ENCODE results near the gene RHEX. TPM values are rescaled to one million over a fixed set of nuclear protein-coding genes. Genes with fewer than 3 reads are reported as not detected.
"Not testable (repeated sequence)": the region's sequence is repeated elsewhere in the genome, so short reads cannot be mapped to it uniquely, and the experiment has no call there.

Gene RHEX
- total RNA-seq, 4 donors from 2014 or later = 0.45 to 11.2 (median 7.7) TPM

DNA sequence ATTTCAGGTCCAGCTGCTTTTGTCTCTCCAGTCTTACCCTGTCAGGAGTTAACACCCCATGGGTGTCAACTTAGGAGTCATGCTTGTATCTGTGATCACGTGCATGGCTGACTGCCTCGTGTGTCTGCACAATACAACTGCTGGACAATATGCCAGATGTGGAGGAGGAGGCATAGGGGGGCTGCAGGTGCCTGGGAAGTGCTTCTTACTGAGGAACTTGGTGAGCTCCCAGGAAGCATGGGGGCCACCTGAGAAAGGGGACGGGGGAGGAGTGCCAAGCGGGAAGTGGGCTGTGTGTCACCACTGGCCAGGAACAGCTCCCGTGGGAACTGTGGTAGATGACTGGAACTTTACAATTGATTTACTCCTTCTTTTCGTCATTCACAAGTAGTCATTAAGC lies 9.5 kb downstream of the RHEX start:
- intact Hi-C loops (cut with DNase I) = no loop called here
- no peak overlapping the region for H3K4me3 ChIP-seq
- no peak for DNase-seq (ENCODE audit: extremely low spot score)
- TF ChIP-seq POLR2A (IDR thresholded peaks at IDR 0.05; ENCODE audit: low read depth) (no peak), POLR2AphosphoS5 (IDR thresholded peaks at IDR 0.05) (no peak), EP300 (IDR thresholded peaks at IDR 0.05) (no peak)
- TF ChIP-seq, protein P1, sequence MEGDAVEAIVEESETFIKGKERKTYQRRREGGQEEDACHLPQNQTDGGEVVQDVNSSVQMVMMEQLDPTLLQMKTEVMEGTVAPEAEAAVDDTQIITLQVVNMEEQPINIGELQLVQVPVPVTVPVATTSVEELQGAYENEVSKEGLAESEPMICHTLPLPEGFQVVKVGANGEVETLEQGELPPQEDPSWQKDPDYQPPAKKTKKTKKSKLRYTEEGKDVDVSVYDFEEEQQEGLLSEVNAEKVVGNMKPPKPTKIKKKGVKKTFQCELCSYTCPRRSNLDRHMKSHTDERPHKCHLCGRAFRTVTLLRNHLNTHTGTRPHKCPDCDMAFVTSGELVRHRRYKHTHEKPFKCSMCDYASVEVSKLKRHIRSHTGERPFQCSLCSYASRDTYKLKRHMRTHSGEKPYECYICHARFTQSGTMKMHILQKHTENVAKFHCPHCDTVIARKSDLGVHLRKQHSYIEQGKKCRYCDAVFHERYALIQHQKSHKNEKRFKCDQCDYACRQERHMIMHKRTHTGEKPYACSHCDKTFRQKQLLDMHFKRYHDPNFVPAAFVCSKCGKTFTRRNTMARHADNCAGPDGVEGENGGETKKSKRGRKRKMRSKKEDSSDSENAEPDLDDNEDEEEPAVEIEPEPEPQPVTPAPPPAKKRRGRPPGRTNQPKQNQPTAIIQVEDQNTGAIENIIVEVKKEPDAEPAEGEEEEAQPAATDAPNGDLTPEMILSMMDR (IDR thresholded peaks at IDR 0.05) = no peak
- peaks cover 0 to 8% (median 0%) of the 10 kb centered on the region in 4 donors for H3K4me1 ChIP-seq
- no peaks in the 10 kb centered on the region for H3K9me3 ChIP-seq
- H3K36me3 ChIP-seq = no peaks in the 10 kb centered on the region
- WGBS = 59% methylated on average over 6 of the region's 6 CpGs
- H3K27ac ChIP-seq (replicated peaks in 1 of 4) = no peak overlapping the region
- no peaks in the 10 kb centered on the region for H3K27me3 ChIP-seq

DNA sequence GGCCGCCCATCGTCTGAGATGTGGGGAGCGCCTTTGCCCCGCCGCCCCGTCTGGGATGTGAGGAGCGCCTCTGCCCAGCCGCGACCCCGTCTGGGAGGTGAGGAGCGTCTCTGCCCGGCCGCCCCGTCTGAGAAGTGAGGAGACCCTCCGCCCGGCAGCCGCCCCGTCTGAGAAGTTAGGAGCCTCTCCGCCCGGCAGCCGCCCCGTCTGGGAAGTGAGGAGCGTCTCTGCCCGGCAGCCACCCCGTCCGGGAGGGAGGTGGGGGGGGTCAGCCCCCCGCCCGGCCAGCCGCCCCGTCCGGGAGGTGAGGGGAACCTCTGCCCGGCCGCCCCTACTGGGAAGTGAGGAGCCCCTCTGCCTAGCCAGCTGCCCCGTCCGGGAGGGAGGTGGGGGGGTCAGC lies 11.0 kb downstream of the RHEX start:
- DNase-seq (ENCODE audit: extremely low spot score); H3K27ac ChIP-seq (replicated peaks in 1 of 4); H3K9me3 ChIP-seq; H3K27me3 ChIP-seq; intact Hi-C loops (cut with DNase I); H3K4me3 ChIP-seq; H3K36me3 ChIP-seq: not testable (repeated sequence)
- no CpG with 5 or more reads among the region's 35 CpGs for WGBS
- peaks cover 0 to 15% (median 0%) of the 10 kb centered on the region in 4 donors for H3K4me1 ChIP-seq

DNA sequence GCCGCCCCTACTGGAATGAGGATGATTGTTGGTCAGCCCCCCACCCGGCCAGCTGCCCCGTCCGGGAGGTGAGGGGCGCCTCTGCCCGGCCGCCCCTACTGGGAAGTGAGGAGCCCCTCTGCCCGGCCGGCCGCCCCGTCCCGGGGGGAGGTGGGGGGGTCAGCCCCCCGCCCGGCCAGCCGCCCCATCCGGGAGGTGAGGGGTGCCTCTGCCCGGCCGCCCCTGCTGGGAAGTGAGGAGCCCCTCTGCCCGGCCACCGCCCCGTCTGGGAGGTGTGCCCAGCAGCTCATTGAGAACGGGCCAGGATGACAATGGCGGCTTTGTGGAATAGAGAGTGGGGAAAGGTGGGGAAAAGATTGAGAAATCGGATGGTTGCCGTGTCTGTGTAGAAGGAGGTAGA lies 11.5 kb downstream of the RHEX start:
- H3K4me3 ChIP-seq; intact Hi-C loops (cut with DNase I); H3K9me3 ChIP-seq; H3K27ac ChIP-seq (replicated peaks in 1 of 4); DNase-seq (ENCODE audit: extremely low spot score); H3K36me3 ChIP-seq; H3K27me3 ChIP-seq: not testable (repeated sequence)
- WGBS = 100% methylated on average over 8 of the region's 25 CpGs
- H3K4me1 ChIP-seq = peaks cover 0 to 15% (median 0%) of the 10 kb centered on the region in 4 donors

DNA sequence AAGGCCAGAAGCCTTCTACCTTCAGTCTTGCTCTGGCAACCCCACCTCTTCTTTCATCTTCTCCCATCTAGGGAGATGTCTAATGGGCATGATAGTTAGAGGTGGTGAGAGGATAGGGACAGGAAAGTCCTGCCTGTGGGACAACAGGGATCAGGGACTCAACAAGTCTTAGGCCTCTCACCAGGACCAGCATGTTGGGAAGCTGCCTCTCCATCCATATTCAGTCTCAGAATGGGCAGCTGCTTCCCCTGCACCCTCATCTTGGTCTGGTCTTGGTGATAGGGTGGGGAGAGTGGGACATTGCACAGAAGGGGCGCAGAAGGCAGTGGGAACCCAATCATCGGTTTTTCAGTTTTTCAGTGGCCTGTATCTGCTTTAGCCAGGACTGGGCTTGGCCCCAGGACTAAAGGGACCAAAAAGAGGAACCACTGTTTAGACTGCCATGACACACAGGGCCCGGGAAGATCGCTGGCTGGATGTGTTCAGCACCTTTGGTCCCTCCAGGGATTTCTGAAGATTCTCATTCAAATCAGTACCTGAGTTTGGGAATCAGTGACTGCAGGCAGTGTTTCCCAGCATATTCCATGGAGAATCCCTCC lies 12.7 kb downstream of the RHEX start:
- no peak overlapping the region for H3K4me3 ChIP-seq
- intact Hi-C loops (cut with DNase I) = no loop called here
- H3K36me3 ChIP-seq = no peaks in the 10 kb centered on the region
- no peaks in the 10 kb centered on the region for H3K9me3 ChIP-seq
- H3K27me3 ChIP-seq = no peaks in the 10 kb centered on the region
- TF ChIP-seq, protein P1 (IDR thresholded peaks at IDR 0.05) = no peak
- no peak for TF ChIP-seq EP300 (IDR thresholded peaks at IDR 0.05)
- no peak for TF ChIP-seq POLR2A (IDR thresholded peaks at IDR 0.05; ENCODE audit: low read depth)
- TF ChIP-seq POLR2AphosphoS5 (IDR thresholded peaks at IDR 0.05) = no peak
- no peak for DNase-seq (ENCODE audit: extremely low spot score)
- H3K27ac ChIP-seq (replicated peaks in 1 of 4) = no peak overlapping the region
- H3K4me1 ChIP-seq = peaks cover 0 to 15% (median 0%) of the 10 kb centered on the region in 4 donors
- 96% methylated on average over 4 of the region's 4 CpGs for WGBS

DNA sequence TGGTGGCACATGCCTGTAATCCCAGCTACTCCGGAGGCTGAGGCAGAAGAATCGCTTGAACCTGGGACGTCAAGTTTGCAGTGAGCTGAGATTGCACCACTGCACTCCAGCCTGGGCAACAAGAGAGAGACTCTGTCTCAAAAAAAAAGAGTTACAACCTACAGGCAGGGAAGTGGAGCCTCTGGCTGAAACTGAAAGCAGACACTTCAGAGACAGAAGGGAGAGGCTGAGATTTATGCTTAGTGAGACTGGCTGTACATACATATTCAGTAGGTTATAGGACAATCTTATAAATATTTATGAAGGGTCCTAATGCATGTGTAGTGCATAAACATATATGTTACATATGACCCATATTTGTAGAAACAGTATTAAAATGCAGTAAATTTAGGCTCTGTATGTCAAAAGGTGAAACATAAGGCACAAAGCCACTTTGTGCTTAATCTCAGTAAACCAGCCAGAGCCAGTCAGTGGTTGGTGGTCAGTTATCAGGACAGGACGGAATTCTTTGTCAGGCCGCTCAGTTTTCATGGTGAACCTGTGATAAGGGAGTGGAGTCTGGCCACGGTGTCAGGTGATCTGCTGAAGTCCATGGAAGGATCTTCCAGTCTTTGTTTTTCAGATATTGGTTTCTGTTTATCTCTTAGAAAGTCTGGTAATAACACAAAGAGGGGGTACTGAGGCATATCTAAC lies 13.7 kb downstream of the RHEX start:
- intact Hi-C loops (cut with DNase I) = no loop called here
- Histone ChIP-seq H3K9me3 (no peaks in the 10 kb centered on the region), H3K27ac (replicated peaks in 1 of 4) (no peak overlapping the region), H3K4me1 (peaks cover 0 to 15% (median 0%) of the 10 kb centered on the region in 4 donors), H3K36me3 (no peaks in the 10 kb centered on the region), H3K27me3 (no peaks in the 10 kb centered on the region), H3K4me3 (no peak overlapping the region)
- DNase-seq (ENCODE audit: extremely low spot score) = no peak
- 84% methylated on average over 5 of the region's 6 CpGs for WGBS
- TF ChIP-seq EP300 (IDR thresholded peaks at IDR 0.05) = no peak
- TF ChIP-seq, protein P1 (IDR thresholded peaks at IDR 0.05) = no peak
- TF ChIP-seq POLR2A (IDR thresholded peaks at IDR 0.05; ENCODE audit: low read depth) = no peak
- no peak for TF ChIP-seq POLR2AphosphoS5 (IDR thresholded peaks at IDR 0.05)

Measured in esophagus muscularis mucosa (tissue), 4 donors.